Body of pancreas (tissue), 4 donors: ENCODE measurements around the gene MTR.

ENCODE experiments used
- CTCF ChIP-seq, 7 experiments: fragments of 450-650 bp in 4 of 7; fragments of 200-600 bp in 3 of 7; sonication (generic) in 3 of 7; IDR thresholded peaks; one replicate each; pipeline ENCODE4 v1.5.1; 2016 to 2019; ENCODE audit warnings: antibody characterized with exemption in 7 of 7
- POLR2A ChIP-seq, 3 donors: fragments of 450-650 bp; IDR thresholded peaks; one replicate each; pipeline ENCODE4 v1.6.1; 2016; ENCODE audit warnings: antibody characterized with exemption in 3 of 3, mild to moderate bottlenecking in 2 of 3

GRCh38 chr1:236819856-236820255 is 24.8 kb downstream of the MTR start:
- TF ChIP-seq CTCF (IDR thresholded peaks at IDR 0.05) (no peak), POLR2A (IDR thresholded peaks at IDR 0.05) (no peak)
